K562 (cell line): ENCODE measurements around the gene DCST1. TPM values are rescaled to one million over a fixed set of nuclear protein-coding genes. Genes with fewer than 3 reads are reported as not detected.
A peak's percentile ranks its signal among the peaks of the same experiment; 100 is the strongest.

ENCODE experiments used
- ADNP ChIP-seq: fragments of 200-800 bp; sonication (Bioruptor generic); IDR thresholded peaks from 2 replicates; pipeline ENCODE4 v1.6.1; 2016; ENCODE audit warnings: missing genetic modification characterization, missing compliant biosample characterization
- ARID2 ChIP-seq: fragments of 450-650 bp; IDR thresholded peaks from 2 replicates; pipeline ENCODE4 v1.6.1; 2017; ENCODE audit warnings: antibody characterized with exemption, mild to moderate bottlenecking
- CEBPB ChIP-seq: fragments of 450-650 bp; IDR thresholded peaks from 2 replicates; pipeline ENCODE4 v1.6.1; 2016; ENCODE audit warnings: missing genetic modification characterization, missing compliant biosample characterization
- CREM ChIP-seq: IDR thresholded peaks from 2 replicates; pipeline ENCODE4 v1.6.1; 2014; ENCODE audit warnings: antibody characterized with exemption, low read depth
- EZH2 ChIP-seq: IDR thresholded peaks from 2 replicates; pipeline ENCODE4 v1.6.1; 2012; ENCODE audit warnings: low read depth, mild to moderate bottlenecking, inconsistent platforms, low read length, borderline replicate concordance
- LEF1 ChIP-seq: fragments of 450-650 bp; IDR thresholded peaks from 2 replicates; pipeline ENCODE4 v1.6.1; 2016; ENCODE audit warnings: mild to moderate bottlenecking
- PHF21A ChIP-seq: fragments of 450-650 bp; IDR thresholded peaks from 2 replicates; pipeline ENCODE4 v1.6.1; 2017; ENCODE audit warnings: low read depth, borderline replicate concordance
- PPARD ChIP-seq: fragments of 250-450 bp; sonication (Bioruptor Pico); IDR thresholded peaks from 2 replicates; pipeline ENCODE4 v1.8.0; 2022; ENCODE audit warnings: inconsistent platforms, mild to moderate bottlenecking, moderate library complexity
- ZBTB7A ChIP-seq: IDR thresholded peaks from 2 replicates; pipeline ENCODE4 v1.6.1; 2011; ENCODE audit warnings: low read depth, mild to moderate bottlenecking, low read length, moderate library complexity, borderline replicate concordance; ENCODE audit not compliant: control insufficient read depth
- polyA plus RNA-seq, 8 experiments: library from polyadenylated mRNA; depleted of rRNA in 4 of 8; stranded (reverse) in 5 of 8; unstranded in 3 of 8; fragments of >200 nt; fragmentation: Nextera tagmentation in 2 of 8; fragmentation: Illumina TruSeq in 1 of 8; extraction: Ambion mirVana in 2 of 8; extraction: Trizol in 1 of 8; gene quantifications; 2 replicates each; pipeline versions ENCODE4 v1.2.1 to v1.2.3, GENCODE V29; 2011 to 2014; ENCODE audit warnings: inconsistent platforms in 1 of 8, missing spikeins in 1 of 8
- total RNA-seq, 7 experiments: library from RNA; depleted of rRNA in 6 of 7; stranded (reverse); fragments of >200 nt in 6 of 7; fragmentation: Illumina TruSeq in 2 of 7; extraction: Trizol in 2 of 7; gene quantifications; 2 replicates each; pipeline versions ENCODE4 v1.2.1 to v1.2.3, GENCODE V29; 2011 to 2021; ENCODE audit warnings: low replicate concordance in 1 of 7
- TF ChIP-seq, protein P1 (sequence below): fragments of 250-450 bp; sonication (Bioruptor Pico); IDR thresholded peaks from 2 replicates; pipeline ENCODE4 v1.4.0; 2020; ENCODE audit warnings: mild to moderate bottlenecking, moderate library complexity
- TF ChIP-seq, protein P2 (sequence below), 2 experiments: fragments of 450-650 bp; IDR thresholded peaks; 2 replicates each; pipeline ENCODE4 v1.6.1; 2016; ENCODE audit warnings: mild to moderate bottlenecking in 2 of 2, borderline replicate concordance in 1 of 2, low read depth in 1 of 2, moderate library complexity in 1 of 2

Gene DCST1
- total and polyA plus RNA-seq, 9 of the 15 experiments (the other 6 are each of a cell fraction or from before 2014, with no cell fraction given) = not detected

DNA sequence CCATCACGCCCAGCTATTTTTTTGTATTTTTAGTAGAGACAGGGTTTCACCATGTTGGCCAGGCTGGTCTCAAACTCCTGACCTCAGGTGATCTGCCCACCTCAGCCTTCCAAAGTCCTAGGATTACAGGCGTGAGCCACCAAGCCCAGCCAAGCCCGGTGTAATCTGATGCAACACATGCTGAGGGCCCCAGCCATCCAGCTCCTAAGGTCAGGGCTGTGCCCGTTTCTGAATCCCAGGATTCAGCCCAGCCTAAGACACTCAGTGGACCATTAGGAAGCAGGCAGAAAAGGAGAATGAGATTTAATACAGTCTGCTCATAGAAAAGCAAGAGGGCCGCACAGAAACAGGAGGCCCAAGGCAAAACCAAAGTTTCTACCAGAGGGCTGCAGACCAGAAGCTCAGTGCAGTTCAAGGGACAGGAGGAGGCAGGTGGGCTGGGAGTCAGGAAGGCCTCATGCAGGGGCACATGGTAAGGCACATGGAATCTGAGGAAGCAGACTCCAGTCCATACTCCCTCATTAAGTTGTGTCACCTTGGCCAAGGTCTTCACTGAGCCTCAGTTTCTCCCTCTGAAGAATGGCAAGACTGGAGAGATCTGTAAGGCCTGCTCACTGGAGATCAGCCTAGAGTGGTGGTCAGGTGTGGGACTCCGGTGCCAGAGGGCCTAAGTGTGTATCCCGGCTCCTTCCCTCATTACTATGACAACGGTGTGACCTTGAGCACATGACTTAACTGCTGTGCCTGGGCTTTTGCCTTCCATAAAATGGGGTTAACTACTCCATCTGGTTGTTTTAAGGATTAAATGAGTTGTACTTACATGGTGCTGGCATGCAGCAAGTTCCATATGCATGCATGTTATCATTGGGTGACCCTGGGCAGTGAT, 15.1 kb downstream of the DCST1 start (continued):
- TF ChIP-seq LEF1 = no peak
- TF ChIP-seq ADNP (tag) = no peak
- TF ChIP-seq CREM = no peak
- no peak for TF ChIP-seq ZBTB7A
- 0 out of 2 replicates have a peak, but pooled peaks have one; percentile 14 for TF ChIP-seq CEBPB
- TF ChIP-seq, protein P1, sequence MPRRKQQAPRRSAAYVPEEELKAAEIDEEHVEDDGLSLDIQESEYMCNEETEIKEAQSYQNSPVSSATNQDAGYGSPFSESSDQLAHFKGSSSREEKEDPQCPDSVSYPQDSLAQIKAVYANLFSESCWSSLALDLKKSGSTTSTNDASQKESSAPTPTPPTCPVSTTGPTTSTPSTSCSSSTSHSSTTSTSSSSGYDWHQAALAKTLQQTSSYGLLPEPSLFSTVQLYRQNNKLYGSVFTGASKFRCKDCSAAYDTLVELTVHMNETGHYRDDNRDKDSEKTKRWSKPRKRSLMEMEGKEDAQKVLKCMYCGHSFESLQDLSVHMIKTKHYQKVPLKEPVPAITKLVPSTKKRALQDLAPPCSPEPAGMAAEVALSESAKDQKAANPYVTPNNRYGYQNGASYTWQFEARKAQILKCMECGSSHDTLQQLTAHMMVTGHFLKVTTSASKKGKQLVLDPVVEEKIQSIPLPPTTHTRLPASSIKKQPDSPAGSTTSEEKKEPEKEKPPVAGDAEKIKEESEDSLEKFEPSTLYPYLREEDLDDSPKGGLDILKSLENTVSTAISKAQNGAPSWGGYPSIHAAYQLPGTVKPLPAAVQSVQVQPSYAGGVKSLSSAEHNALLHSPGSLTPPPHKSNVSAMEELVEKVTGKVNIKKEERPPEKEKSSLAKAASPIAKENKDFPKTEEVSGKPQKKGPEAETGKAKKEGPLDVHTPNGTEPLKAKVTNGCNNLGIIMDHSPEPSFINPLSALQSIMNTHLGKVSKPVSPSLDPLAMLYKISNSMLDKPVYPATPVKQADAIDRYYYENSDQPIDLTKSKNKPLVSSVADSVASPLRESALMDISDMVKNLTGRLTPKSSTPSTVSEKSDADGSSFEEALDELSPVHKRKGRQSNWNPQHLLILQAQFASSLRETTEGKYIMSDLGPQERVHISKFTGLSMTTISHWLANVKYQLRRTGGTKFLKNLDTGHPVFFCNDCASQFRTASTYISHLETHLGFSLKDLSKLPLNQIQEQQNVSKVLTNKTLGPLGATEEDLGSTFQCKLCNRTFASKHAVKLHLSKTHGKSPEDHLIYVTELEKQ = no peak
- no peak for TF ChIP-seq PPARD (CRISPR knock-in tag)
- TF ChIP-seq, protein P2, sequence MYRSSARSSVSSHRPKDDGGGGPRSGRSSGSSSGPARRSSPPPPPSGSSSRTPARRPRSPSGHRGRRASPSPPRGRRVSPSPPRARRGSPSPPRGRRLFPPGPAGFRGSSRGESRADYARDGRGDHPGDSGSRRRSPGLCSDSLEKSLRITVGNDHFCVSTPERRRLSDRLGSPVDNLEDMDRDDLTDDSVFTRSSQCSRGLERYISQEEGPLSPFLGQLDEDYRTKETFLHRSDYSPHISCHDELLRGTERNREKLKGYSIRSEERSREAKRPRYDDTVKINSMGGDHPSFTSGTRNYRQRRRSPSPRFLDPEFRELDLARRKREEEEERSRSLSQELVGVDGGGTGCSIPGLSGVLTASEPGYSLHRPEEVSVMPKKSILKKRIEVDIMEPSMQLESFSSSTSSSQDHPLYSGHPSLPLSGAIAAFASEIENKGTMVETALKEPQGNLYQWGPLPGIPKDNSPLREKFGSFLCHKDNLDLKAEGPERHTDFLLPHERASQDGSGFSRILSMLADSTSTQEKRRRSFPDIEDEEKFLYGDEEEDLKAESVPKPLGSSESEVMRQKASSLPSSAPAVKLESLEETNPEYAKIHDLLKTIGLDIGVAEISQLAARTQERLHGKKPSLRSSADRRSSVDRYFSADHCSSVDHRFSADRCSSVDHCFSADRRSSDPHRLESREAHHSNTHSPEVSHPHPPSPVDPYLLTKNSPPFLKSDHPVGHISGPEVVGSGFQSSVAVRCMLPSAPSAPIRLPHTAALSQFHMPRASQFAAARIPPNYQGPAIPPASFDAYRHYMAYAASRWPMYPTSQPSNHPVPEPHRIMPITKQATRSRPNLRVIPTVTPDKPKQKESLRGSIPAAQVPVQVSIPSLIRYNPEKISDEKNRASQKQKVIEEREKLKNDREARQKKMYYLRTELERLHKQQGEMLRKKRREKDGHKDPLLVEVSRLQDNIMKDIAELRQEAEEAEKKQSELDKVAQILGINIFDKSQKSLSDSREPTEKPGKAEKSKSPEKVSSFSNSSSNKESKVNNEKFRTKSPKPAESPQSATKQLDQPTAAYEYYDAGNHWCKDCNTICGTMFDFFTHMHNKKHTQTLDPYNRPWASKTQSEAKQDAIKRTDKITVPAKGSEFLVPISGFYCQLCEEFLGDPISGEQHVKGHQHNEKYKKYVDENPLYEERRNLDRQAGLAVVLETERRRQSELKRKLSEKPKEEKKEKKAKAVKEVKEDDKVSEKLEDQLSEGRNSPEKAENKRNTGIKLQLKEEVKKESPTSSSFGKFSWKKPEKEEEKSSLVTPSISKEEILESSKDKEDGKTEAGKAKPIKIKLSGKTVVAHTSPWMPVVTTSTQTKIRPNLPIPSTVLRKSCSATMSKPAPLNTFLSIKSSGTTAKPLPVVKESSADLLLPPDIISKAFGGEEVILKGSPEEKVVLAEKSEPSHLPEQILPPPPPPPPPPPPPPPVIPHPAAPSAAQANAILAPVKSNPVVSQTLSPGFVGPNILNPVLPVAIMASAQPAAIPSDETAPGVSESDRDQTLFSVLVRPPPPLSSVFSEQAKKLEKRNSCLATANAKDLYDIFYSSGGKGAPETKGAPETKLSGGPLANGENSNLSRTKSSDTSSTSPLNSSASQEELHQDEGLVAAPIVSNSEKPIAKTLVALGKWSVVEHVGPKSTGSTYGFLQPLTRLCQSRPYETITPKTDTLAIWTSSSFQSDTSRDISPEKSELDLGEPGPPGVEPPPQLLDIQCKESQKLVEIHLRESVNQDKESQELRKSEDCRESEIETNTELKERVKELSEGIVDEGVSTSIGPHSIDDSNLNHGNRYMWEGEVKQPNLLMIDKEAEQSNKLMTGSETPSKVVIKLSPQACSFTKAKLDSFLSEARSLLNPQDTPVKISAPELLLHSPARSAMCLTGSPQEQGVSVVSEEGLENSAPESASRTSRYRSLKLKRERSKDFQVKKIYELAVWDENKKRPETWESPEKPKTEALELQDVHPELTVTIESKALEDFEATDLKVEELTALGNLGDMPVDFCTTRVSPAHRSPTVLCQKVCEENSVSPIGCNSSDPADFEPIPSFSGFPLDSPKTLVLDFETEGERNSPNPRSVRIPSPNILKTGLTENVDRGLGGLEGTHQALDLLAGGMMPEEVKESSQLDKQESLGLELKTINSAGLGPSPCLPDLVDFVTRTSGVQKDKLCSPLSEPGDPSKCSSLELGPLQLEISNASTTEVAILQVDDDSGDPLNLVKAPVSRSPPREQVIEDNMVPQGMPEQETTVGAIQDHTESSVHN (IDR thresholded peaks at IDR 0.05; ENCODE audit: borderline replicate concordance in 1 of 2, low read depth in 1 of 2) = no peak
- no peak for TF ChIP-seq EZH2
- TF ChIP-seq PHF21A = no peak
- TF ChIP-seq ARID2 = no peak
